K562 (cell line): ENCODE data around the gene NKIRAS2. TPM values are rescaled to one million over a fixed set of nuclear protein-coding genes. Genes with fewer than 3 reads are reported as not detected.

Experiments used
- ATAC-seq: fragments of 200-7000 bp; cut with Tn5 transposase; 3 replicates; pipeline ENCODE4 v1.9.1; 2020; ENCODE audit warnings: moderate library complexity
- BruUV-seq: library from RNA; stranded (reverse); fragments of 400-500 nt; replicated peaks from 2 replicates; lab custom pipeline; 2021; lab: Mats Ljungman, UMichigan
- CTCF ChIA-PET: fragments of 300-600 bp; formaldehyde crosslinking; extraction: SDS; loops from one replicate; lab custom pipeline; 2021; ENCODE audit warnings: low intra/inter-chr PET ratio; lab: Yijun Ruan, JAX
- POLR2A ChIA-PET: fragments of 300-600, 350-650 bp; sonication (Branson Sonifier 250); formaldehyde crosslinking; extraction: SDS; loops from one replicate; lab custom pipeline; 2021; ENCODE audit warnings: antibody characterized with exemption, inconsistent platforms; lab: Yijun Ruan, JAX
- DNase-seq, 4 experiments: peaks; one replicate each; pipeline versions ENCODE4 v3.0.0 to v3.0.0-alpha.2; 2011 to 2018; ENCODE audit warnings: low spot score in 3 of 4, mixed read lengths in 3 of 4; ENCODE audit errors: extremely low read depth in 1 of 4
- FAIRE-seq: peaks from 2 replicates; lab custom pipeline; 2011; peaks lifted over from hg19 to GRCh38; lab: Jason Lieb, UNC
- H2AFZ ChIP-seq: 2 replicates; pipeline ENCODE4 v1.6.0; 2011; ENCODE audit warnings: low read depth, low read length, control low read depth, inconsistent platforms
- H3K27ac ChIP-seq: fragments of 200-600 bp; 3 replicates; pipeline ENCODE4 v1.8.0; 2011; ENCODE audit warnings: low read depth, mild to moderate bottlenecking, control low read depth, inconsistent platforms, low read length, moderate library complexity, mixed read lengths; ENCODE audit errors: extremely low read depth
- H3K27me3 ChIP-seq, 2 experiments: fragments of 300-600 bp in 1 of 2; 2 replicates in 1 of 2; 3 replicates in 1 of 2; pipeline versions ENCODE4 v1.6.0 to v1.8.0; 2011; ENCODE audit warnings: inconsistent platforms in 2 of 2, low read length in 2 of 2, mild to moderate bottlenecking in 1 of 2, mixed read lengths in 1 of 2, moderate library complexity in 1 of 2; ENCODE audit not compliant: control insufficient read depth in 2 of 2, insufficient read depth in 2 of 2
- H3K36me3 ChIP-seq: fragments of 300-600 bp; 3 replicates; pipeline ENCODE4 v1.8.0; 2011; ENCODE audit warnings: mild to moderate bottlenecking, low read length, inconsistent platforms; ENCODE audit not compliant: control insufficient read depth, insufficient read depth
- H3K4me1 ChIP-seq, 2 experiments: fragments of 200-600 bp in 1 of 2; replicated peaks in 1 of 2; 2 replicates in 1 of 2; 3 replicates in 1 of 2; pipeline versions ENCODE4 v1.5.1 to v1.8.0; 2011; ENCODE audit warnings: inconsistent platforms in 2 of 2, low read length in 2 of 2, mild to moderate bottlenecking in 1 of 2, mixed read lengths in 1 of 2, moderate library complexity in 1 of 2; ENCODE audit not compliant: control insufficient read depth in 2 of 2, insufficient read depth in 2 of 2
- H3K4me2 ChIP-seq: 2 replicates; pipeline ENCODE4 v1.6.1; 2011; ENCODE audit warnings: low read length, control low read depth, inconsistent platforms, mixed read lengths; ENCODE audit not compliant: insufficient read depth
- H3K4me3 ChIP-seq: fragments of 200-600 bp; sonication (generic), shearing (Covaris generic); 2 replicates; pipeline ENCODE4 v1.5.1; 2016; ENCODE audit warnings: control low read depth, inconsistent platforms
- H3K79me2 ChIP-seq: fragments of 200-600 bp; 3 replicates; pipeline ENCODE4 v1.8.0; 2011; ENCODE audit warnings: low read length, inconsistent platforms; ENCODE audit not compliant: control insufficient read depth, insufficient read depth
- H3K9ac ChIP-seq, 2 experiments: 2 replicates each; pipeline versions ENCODE4 v1.6.0 to v1.6.1; 2011; ENCODE audit warnings: low read depth in 2 of 2, low read length in 2 of 2, control low read depth in 1 of 2, inconsistent platforms in 1 of 2, mild to moderate bottlenecking in 1 of 2, mixed read lengths in 1 of 2; ENCODE audit not compliant: insufficient read depth in 1 of 2
- H3K9me1 ChIP-seq: one replicate; pipeline ENCODE4 v1.6.0; 2011; ENCODE audit warnings: inconsistent platforms, mild to moderate bottlenecking, low read length, moderate library complexity; ENCODE audit not compliant: control insufficient read depth, insufficient read depth
- H3K9me3 ChIP-seq: replicated peaks from 2 replicates; pipeline ENCODE4 v1.5.1; 2011; ENCODE audit warnings: low read depth, low read length, inconsistent platforms; ENCODE audit not compliant: control insufficient read depth, insufficient read depth
- H4K20me1 ChIP-seq: replicated peaks from 2 replicates; pipeline ENCODE4 v1.6.1; 2011; ENCODE audit warnings: low read length, inconsistent platforms, mixed read lengths; ENCODE audit not compliant: control insufficient read depth, insufficient read depth
- ASH1L ChIP-seq: fragments of 450-650 bp; IDR thresholded peaks from 2 replicates; pipeline ENCODE4 v1.6.1; 2018; ENCODE audit warnings: borderline replicate concordance, mild to moderate bottlenecking, low read depth; ENCODE audit not compliant: partially characterized antibody
- ESRRB ChIP-seq: fragments of 250-450 bp; sonication (Bioruptor Pico); IDR thresholded peaks from 2 replicates; pipeline ENCODE4 v1.5.0; 2020; ENCODE audit warnings: mild to moderate bottlenecking, moderate library complexity, borderline replicate concordance
- HNRNPK ChIP-seq: fragments of 200-400 bp; formaldehyde crosslinking; IDR thresholded peaks from one replicate; pipeline ENCODE4 v1.6.1; 2018; ENCODE audit warnings: mild to moderate bottlenecking, low read depth, low read length; ENCODE audit not compliant: poor library complexity, severe bottlenecking
- MBD1 ChIP-seq: fragments of 250-450 bp; sonication (Bioruptor Pico); IDR thresholded peaks from 2 replicates; pipeline ENCODE4 v1.8.0; 2022; ENCODE audit warnings: inconsistent platforms
- MECOM ChIP-seq: fragments of 250-450 bp; sonication (Bioruptor Pico); IDR thresholded peaks from 2 replicates; pipeline ENCODE4 v1.8.0; 2022; ENCODE audit warnings: inconsistent platforms
- PHF21A ChIP-seq: fragments of 450-650 bp; IDR thresholded peaks from 2 replicates; pipeline ENCODE4 v1.6.1; 2017; ENCODE audit warnings: low read depth, borderline replicate concordance
- POU5F1 ChIP-seq: fragments of 150-350 bp; IDR thresholded peaks from 2 replicates; pipeline ENCODE4 v1.6.1; 2014; ENCODE audit warnings: borderline replicate concordance, low read length, low read depth, mild to moderate bottlenecking; ENCODE audit not compliant: partially characterized antibody
- TAF1 ChIP-seq: IDR thresholded peaks from 2 replicates; pipeline ENCODE4 v1.6.1; 2011; ENCODE audit warnings: mild to moderate bottlenecking, low read length, moderate library complexity; ENCODE audit not compliant: insufficient read depth, control insufficient read depth, severe bottlenecking; ENCODE audit errors: extremely low read depth
- TARDBP ChIP-seq: fragments of 450-650 bp; IDR thresholded peaks from 2 replicates; pipeline ENCODE4 v1.6.1; 2016
- TCF7L2 ChIP-seq: fragments of 150-350 bp; IDR thresholded peaks from 2 replicates; pipeline ENCODE4 v1.6.1; 2016; ENCODE audit warnings: low read depth, mild to moderate bottlenecking, low read length, moderate library complexity
- ZBTB43 ChIP-seq: sonication (generic); formaldehyde crosslinking; IDR thresholded peaks from 2 replicates; pipeline ENCODE4 v1.8.0; 2023; ENCODE audit warnings: mild to moderate bottlenecking, missing genetic modification reagents
- ZNF134 ChIP-seq: fragments of 250-450 bp; sonication (Bioruptor Pico); conservative IDR thresholded peaks from 2 replicates; pipeline ENCODE4 v1.4.0; 2020
- ZNF644 ChIP-seq: fragments of 200-800 bp; sonication (Bioruptor generic); IDR thresholded peaks from 2 replicates; pipeline ENCODE4 v1.6.1; 2016; ENCODE audit warnings: low read depth, missing genetic modification characterization, missing compliant biosample characterization
- WGBS: fragments of 100-300 bp; shearing (Covaris generic); methylation state at CpG from one replicate; pipeline ENCODE4 v1.1.6; 2016; ENCODE audit warnings: low coverage, mixed read lengths; ENCODE audit not compliant: insufficient coverage; ENCODE audit errors: missing lambda C conversion rate; 5-methylcytosine and 5-hydroxymethylcytosine counted together
- in situ Hi-C: fragments of 300-500 bp; cut with MboI; formaldehyde crosslinking; loops from 4 replicates; pipeline ENCODE4 v1.15.0; 2018; ENCODE audit warnings: inconsistent platforms, mixed read lengths
- intact Hi-C: fragments of 100-400 bp; cut with micrococcal nuclease; formaldehyde crosslinking; loops from 2 replicates; pipeline ENCODE4 v1.14.2; 2022
- polyA plus RNA-seq, 8 experiments: library from polyadenylated mRNA; depleted of rRNA in 4 of 8; stranded (reverse) in 5 of 8; unstranded in 3 of 8; fragments of >200 nt; fragmentation: Nextera tagmentation in 2 of 8; fragmentation: Illumina TruSeq in 1 of 8; extraction: Ambion mirVana in 2 of 8; extraction: Trizol in 1 of 8; gene quantifications; 2 replicates each; pipeline versions ENCODE4 v1.2.1 to v1.2.3, GENCODE V29; 2011 to 2014; ENCODE audit warnings: inconsistent platforms in 1 of 8, missing spikeins in 1 of 8
- total RNA-seq, 7 experiments: library from RNA; depleted of rRNA in 6 of 7; stranded (reverse); fragments of >200 nt in 6 of 7; fragmentation: Illumina TruSeq in 2 of 7; extraction: Trizol in 2 of 7; gene quantifications; 2 replicates each; pipeline versions ENCODE4 v1.2.1 to v1.2.3, GENCODE V29; 2011 to 2021; ENCODE audit warnings: low replicate concordance in 1 of 7

Gene NKIRAS2
- total and polyA plus RNA-seq, 9 of the 15 experiments (the other 6 are each of a cell fraction or from before 2014, with no cell fraction given), result 10.1 to 65.5 (median 29.8) TPM

- no TSS peak for BruUV-seq
- H3K36me3 ChIP-seq, result peaks cover 89% of the 10 kb centered on the region
- 93% methylated on average over 4 of the region's 4 CpGs for WGBS
These were observed 41.9 kb upstream of the NKIRAS2 start for GRCh38 chr17:41977991-41978390.

More at GRCh38 chr17:41977991-41978390, 41.9 kb upstream of the NKIRAS2 start:
- no peaks in the 10 kb centered on the region for H3K79me2 ChIP-seq
- H3K4me2 ChIP-seq, result no peak overlapping the region
- TF ChIP-seq TAF1, result no peak
- no peak for TF ChIP-seq ZNF134 (CRISPR knock-in tag)
- no peak for TF ChIP-seq HNRNPK
- no peak for TF ChIP-seq ZBTB43 (CRISPR knock-in tag)
- TF ChIP-seq TARDBP, result no peak
- TF ChIP-seq MECOM (CRISPR knock-in tag), result no peak
- TF ChIP-seq ESRRB, result no peak
- TF ChIP-seq MBD1 (CRISPR knock-in tag), result no peak
- no peak for TF ChIP-seq TCF7L2
- no peak for TF ChIP-seq PHF21A
- no peak for TF ChIP-seq ZNF644
- no peak for TF ChIP-seq POU5F1
- no peak for TF ChIP-seq ASH1L
- no peaks in the 10 kb centered on the region for H4K20me1 ChIP-seq
- ATAC-seq, result no peak
- H3K9me1 ChIP-seq, result no peaks in the 10 kb centered on the region
- no peaks in the 10 kb centered on the region for H3K9me3 ChIP-seq
- intact Hi-C loops (no loop called here), in situ Hi-C loops (no loop called here)
- no peak overlapping the region for H3K9ac ChIP-seq
- ChIA-PET POLR2A (interaction anchor here (1.0 to 4.5 kb wide), 3 partner anchors 13 to 46 kb away, joined by 3 to 28 read pairs (median 3); partner anchors contain the start of gene CNP), CTCF (no interaction called here)
- DNase-seq, result no peak
- H2AFZ ChIP-seq, result no peak overlapping the region
- H3K4me1 ChIP-seq, result peaks cover 0 to 7% of the 10 kb centered on the region in 2 experiments; a peak in 1 of 5 replicates
- no peak for FAIRE-seq
- no peak overlapping the region for H3K27ac ChIP-seq
- no peaks in the 10 kb centered on the region for H3K27me3 ChIP-seq
- no peak overlapping the region for H3K4me3 ChIP-seq
